Measurements from ENCODE around the gene BCL2. TPM values are rescaled to one million over a fixed set of nuclear protein-coding genes. Genes with fewer than 3 reads are reported as not detected.

Gene BCL2
- total RNA-seq, 4 donors from 2014 or later, result 10.7 to 37.3 (median 24.2) TPM

DNA sequence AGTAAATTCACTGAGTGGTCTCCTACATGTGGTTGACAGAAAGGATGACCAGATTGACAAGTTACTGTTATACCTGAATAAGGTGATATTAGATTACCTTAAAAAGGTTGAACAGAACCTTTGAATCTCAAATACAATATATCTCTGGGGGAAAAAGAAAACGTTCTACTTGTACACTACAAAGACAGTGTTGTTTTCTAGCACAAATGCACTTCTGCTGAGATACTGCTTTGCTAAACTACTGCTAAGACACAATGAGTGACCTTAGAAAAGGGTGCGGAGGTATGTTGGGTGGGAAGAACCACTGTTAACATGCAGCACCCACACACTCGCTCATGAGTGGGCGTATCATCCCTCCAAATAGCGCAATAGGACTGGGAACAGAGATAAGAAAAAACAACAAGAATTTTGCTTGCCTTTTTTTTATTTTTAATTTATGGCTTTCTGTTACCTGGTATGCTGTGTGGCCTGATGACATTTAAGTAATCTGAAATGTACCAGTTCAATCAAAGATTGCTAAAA lies 6.1 kb downstream of the BCL2 start:
- peaks cover 41% of the 10 kb centered on the region for H3K4me1 ChIP-seq
- H3K27me3 ChIP-seq, result no peaks in the 10 kb centered on the region
- WGBS, result 75% methylated on average over 5 of the region's 5 CpGs
- no peak for DNase-seq (ENCODE audit: low spot score in 2 of 2)
- no peak overlapping the region for H3K27ac ChIP-seq
- no peak for TF ChIP-seq POLR2AphosphoS5 (IDR thresholded peaks at IDR 0.05)
- no peak for TF ChIP-seq POLR2A (IDR thresholded peaks at IDR 0.05)
- TF ChIP-seq, protein P1, sequence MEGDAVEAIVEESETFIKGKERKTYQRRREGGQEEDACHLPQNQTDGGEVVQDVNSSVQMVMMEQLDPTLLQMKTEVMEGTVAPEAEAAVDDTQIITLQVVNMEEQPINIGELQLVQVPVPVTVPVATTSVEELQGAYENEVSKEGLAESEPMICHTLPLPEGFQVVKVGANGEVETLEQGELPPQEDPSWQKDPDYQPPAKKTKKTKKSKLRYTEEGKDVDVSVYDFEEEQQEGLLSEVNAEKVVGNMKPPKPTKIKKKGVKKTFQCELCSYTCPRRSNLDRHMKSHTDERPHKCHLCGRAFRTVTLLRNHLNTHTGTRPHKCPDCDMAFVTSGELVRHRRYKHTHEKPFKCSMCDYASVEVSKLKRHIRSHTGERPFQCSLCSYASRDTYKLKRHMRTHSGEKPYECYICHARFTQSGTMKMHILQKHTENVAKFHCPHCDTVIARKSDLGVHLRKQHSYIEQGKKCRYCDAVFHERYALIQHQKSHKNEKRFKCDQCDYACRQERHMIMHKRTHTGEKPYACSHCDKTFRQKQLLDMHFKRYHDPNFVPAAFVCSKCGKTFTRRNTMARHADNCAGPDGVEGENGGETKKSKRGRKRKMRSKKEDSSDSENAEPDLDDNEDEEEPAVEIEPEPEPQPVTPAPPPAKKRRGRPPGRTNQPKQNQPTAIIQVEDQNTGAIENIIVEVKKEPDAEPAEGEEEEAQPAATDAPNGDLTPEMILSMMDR (IDR thresholded peaks at IDR 0.05), result no peak
- no peak for TF ChIP-seq EP300 (IDR thresholded peaks at IDR 0.05)
- no peaks in the 10 kb centered on the region for H3K9me3 ChIP-seq
- no peak overlapping the region for H3K4me3 ChIP-seq
- H3K36me3 ChIP-seq, result no peaks in the 10 kb centered on the region

DNA sequence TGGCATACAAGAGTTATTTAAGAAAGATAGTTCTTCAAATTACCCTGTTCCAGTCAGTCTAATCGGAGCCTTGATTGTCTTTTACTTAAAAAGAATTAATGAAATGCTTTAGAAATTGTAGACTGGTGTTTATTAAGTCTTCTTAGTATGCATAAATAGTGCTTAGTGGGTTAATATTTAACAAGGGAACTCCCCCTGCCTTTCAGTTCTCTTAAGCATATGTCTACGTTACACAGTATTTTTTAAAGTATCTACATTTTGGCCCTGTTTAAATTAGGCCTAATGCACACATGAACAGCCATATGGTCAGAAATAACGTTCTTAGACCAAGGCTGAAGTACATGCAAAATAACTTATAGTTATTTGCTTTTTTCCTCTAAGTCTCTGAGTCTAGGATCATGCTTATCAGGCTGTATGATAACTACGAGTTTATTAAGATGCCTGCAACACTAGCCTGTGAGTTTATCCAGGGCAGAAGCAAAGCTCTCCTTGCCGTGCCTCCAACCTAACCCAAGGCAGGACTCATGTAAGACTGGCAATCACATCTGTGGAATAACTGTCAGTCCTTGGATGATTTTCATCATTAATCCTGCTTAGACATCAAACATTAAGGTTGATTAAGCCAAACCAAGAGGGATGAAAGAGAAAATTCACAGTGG lies 6.7 kb downstream of the BCL2 start:
- Histone ChIP-seq H3K27ac (no peak overlapping the region), H3K27me3 (no peaks in the 10 kb centered on the region), H3K4me1 (peaks cover 35% of the 10 kb centered on the region), H3K9me3 (no peaks in the 10 kb centered on the region), H3K4me3 (no peak overlapping the region), H3K36me3 (no peaks in the 10 kb centered on the region)
- DNase-seq (ENCODE audit: low spot score in 2 of 2), result no peak
- WGBS, result 68% methylated on average over 5 of the region's 5 CpGs
- no peak for TF ChIP-seq POLR2A (IDR thresholded peaks at IDR 0.05)
- no peak for TF ChIP-seq EP300 (IDR thresholded peaks at IDR 0.05)
- no peak for TF ChIP-seq POLR2AphosphoS5 (IDR thresholded peaks at IDR 0.05)
- TF ChIP-seq, protein P1 (IDR thresholded peaks at IDR 0.05), result no peak

DNA sequence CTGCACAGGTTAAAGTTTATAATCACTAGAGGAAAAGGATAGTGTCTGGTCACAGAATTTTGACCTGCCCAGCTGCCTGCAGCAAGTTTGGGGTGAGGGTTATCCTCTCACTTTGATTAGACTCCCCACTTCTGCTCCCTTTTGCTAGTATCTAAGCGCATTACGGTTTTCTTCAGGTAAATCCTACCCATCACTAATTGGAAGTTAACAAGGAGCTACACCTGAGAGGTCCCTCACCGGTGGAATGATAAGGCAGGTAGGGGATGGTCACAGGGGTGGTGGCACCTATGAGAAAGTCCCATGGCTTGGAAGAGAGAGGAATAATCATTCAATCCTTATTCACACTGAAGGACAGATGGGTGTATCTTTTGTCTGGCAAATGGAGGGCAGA lies 7.6 kb downstream of the BCL2 start:
- TF ChIP-seq, protein P1 (IDR thresholded peaks at IDR 0.05), result no peak
- TF ChIP-seq POLR2AphosphoS5 (IDR thresholded peaks at IDR 0.05), result no peak
- TF ChIP-seq POLR2A (IDR thresholded peaks at IDR 0.05), result no peak
- TF ChIP-seq EP300 (IDR thresholded peaks at IDR 0.05), result no peak
- Histone ChIP-seq H3K4me1 (peaks cover 26% of the 10 kb centered on the region), H3K27ac (no peak overlapping the region), H3K9me3 (no peaks in the 10 kb centered on the region), H3K4me3 (no peak overlapping the region), H3K36me3 (no peaks in the 10 kb centered on the region), H3K27me3 (no peaks in the 10 kb centered on the region)
- 92% methylated on average over 3 of the region's 3 CpGs for WGBS
- DNase-seq (ENCODE audit: low spot score in 2 of 2), result no peak

DNA sequence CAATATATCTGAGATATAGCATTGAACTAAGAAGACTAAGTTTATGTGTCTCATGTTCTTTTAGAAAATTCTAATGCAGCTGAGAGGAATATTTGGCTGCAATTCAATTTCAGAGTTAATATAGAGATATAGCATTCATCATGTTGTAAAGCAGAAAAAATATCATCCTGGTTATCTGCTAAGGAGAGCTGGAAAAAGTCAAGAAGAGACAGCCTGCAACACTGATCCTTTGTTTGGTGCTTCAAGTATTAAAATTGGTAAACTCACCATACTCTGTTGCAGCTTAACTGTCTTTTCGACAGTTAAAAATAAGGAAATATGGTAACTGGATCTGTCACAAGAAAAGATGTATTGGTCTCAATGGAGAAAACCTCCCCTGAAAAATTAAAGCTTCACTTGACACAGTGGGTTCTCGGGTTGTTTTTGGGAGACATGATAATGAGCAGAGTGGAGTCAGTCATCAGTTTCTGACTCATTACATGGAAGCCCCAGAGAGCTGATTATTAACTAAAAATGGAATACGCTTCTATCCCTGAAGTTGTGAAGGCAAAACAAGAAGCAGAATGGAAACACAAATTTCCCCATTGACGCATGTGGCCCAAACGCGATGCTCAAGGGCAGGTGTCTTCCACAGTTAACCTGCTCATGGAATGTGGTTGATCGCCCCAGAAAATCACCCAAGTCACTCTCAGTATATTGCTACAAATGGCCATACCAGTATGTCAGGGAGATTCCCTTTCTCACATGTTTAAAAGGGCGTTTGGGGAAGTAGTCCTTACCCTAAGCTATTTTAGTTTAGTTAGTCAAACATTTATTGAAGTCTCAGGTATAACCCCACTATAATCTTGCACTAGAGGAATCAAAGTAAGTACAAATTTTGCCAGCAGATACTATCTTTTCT lies 8.2 kb downstream of the BCL2 start:
- no peak overlapping the region for H3K27ac ChIP-seq
- no peaks in the 10 kb centered on the region for H3K27me3 ChIP-seq
- H3K36me3 ChIP-seq, result no peaks in the 10 kb centered on the region
- peaks cover 23% of the 10 kb centered on the region for H3K4me1 ChIP-seq
- TF ChIP-seq POLR2A (IDR thresholded peaks at IDR 0.05) (no peak), POLR2AphosphoS5 (IDR thresholded peaks at IDR 0.05) (no peak), EP300 (IDR thresholded peaks at IDR 0.05) (no peak)
- TF ChIP-seq, protein P1 (IDR thresholded peaks at IDR 0.05), result no peak
- no peak overlapping the region for H3K4me3 ChIP-seq
- WGBS, result 76% methylated on average over 8 of the region's 8 CpGs
- DNase-seq (ENCODE audit: low spot score in 2 of 2), result no peak
- H3K9me3 ChIP-seq, result no peaks in the 10 kb centered on the region

DNA sequence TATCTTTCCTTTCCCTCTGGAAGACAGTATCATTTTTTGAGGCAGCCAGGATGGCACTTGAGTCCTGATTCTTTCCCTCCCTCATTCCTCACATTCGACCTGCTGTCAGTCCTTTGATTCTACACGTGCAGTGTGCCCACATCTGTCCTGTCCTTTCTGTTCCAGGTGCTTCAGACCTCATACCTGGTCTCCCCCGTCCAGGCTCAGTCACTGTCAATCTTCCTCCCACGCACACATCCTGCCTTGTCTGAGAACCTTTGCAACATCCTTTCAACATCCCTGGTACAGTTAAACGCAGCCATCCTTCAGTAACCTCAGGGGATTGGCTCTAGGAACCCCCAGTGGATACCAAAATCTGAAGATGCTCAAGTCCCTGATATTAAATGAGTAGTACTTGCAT lies 10.1 kb downstream of the BCL2 start:
- Histone ChIP-seq H3K4me1 (peaks cover 16% of the 10 kb centered on the region), H3K27ac (no peak overlapping the region)
- WGBS, result 88% methylated on average over 5 of the region's 5 CpGs

More for the DNA sequence above, 10.1 kb downstream of the BCL2 start:
- no peak for TF ChIP-seq POLR2A (IDR thresholded peaks at IDR 0.05)
- no peak for TF ChIP-seq POLR2AphosphoS5 (IDR thresholded peaks at IDR 0.05)
- TF ChIP-seq, protein P1 (IDR thresholded peaks at IDR 0.05), result no peak
- no peak for TF ChIP-seq EP300 (IDR thresholded peaks at IDR 0.05)
- DNase-seq (ENCODE audit: low spot score in 2 of 2), result no peak
- Histone ChIP-seq H3K36me3 (no peaks in the 10 kb centered on the region), H3K4me3 (no peak overlapping the region), H3K9me3 (no peaks in the 10 kb centered on the region), H3K27me3 (no peaks in the 10 kb centered on the region)
